ENCODE measurements around the gene SEMA4C.

The SEMA4C gene

GRCh38 chr2:96817882-96818281 lies 52.0 kb downstream of the SEMA4C start:
- no peak for DNase-seq

- peak; percentile 28 for DNase-seq
Measured at GRCh38 chr2:96816836-96817702, 52.8 kb downstream of the SEMA4C start.

GRCh38 chr2:96816127-96816835 lies 53.6 kb downstream of the SEMA4C start, which contains the start of gene CNNM3:
Gene CNNM3, plus strand, starts transcription at chr2:96816268. Its CDS starts 10 bp downstream, at chr2:96816278.
- peak; percentile 98 for DNase-seq

- DNase-seq, result peak; percentile 47
Measured at GRCh38 chr2:96815326-96816126, 54.4 kb downstream of the SEMA4C start.

GRCh38 chr2:96813656-96814055 lies 56.2 kb downstream of the SEMA4C start:
- no peak for DNase-seq

- DNase-seq, result no peak
Measured at GRCh38 chr2:96811917-96812316, 58.0 kb downstream of the SEMA4C start.

- DNase-seq, result no peak
Measured at GRCh38 chr2:96810783-96811192, 59.1 kb downstream of the SEMA4C start.

- DNase-seq, result no peak
Measured at GRCh38 chr2:96809951-96810782, 59.7 kb downstream of the SEMA4C start.

All from CD4-positive, alpha-beta T cell treated with Interleukin-17A for 4 hours (primary cell).